GM19468 (cell line): ENCODE results near the gene CREBBP.

ENCODE experiments used
- ATAC-seq: cut with Tn5 transposase; IDR thresholded peaks from one replicate; pipeline ENCODE4 v1.9.1; 2021; ENCODE audit warnings: mild to moderate bottlenecking, moderate library complexity, moderate number of reproducible peaks; ENCODE audit not compliant: unreplicated experiment; ENCODE audit errors: extremely low read depth

The CREBBP gene

GRCh38 chr16:3829631-3830536, 50.6 kb downstream of the CREBBP start:
- ATAC-seq = no peak

- no peak for ATAC-seq
Observed at GRCh38 chr16:3825940-3826339, 54.6 kb downstream of the CREBBP start.

- no peak for ATAC-seq
Observed at GRCh38 chr16:3825103-3825502, 55.4 kb downstream of the CREBBP start.

GRCh38 chr16:3824121-3824795, 56.3 kb downstream of the CREBBP start:
- ATAC-seq = no peak

GRCh38 chr16:3823427-3823826, 57.1 kb downstream of the CREBBP start:
- no peak for ATAC-seq

- ATAC-seq = no peak
Observed at GRCh38 chr16:3822366-3823045, 58.0 kb downstream of the CREBBP start.

GRCh38 chr16:3821184-3821583, 59.3 kb downstream of the CREBBP start:
- ATAC-seq = no peak

- no peak for ATAC-seq
Observed at GRCh38 chr16:3819746-3820724, 60.5 kb downstream of the CREBBP start.

GRCh38 chr16:3819175-3819527, 61.4 kb downstream of the CREBBP start:
- no peak for ATAC-seq

- ATAC-seq = no peak
Observed at GRCh38 chr16:3816326-3816725, 64.2 kb downstream of the CREBBP start.

GRCh38 chr16:3814755-3815154, 65.8 kb downstream of the CREBBP start:
- no peak for ATAC-seq

GRCh38 chr16:3812469-3813172, 67.9 kb downstream of the CREBBP start:
- no peak for ATAC-seq

GRCh38 chr16:3810818-3811217, 69.7 kb downstream of the CREBBP start:
- ATAC-seq = no peak

- no peak for ATAC-seq
Observed at GRCh38 chr16:3810198-3810664, 70.3 kb downstream of the CREBBP start.

- ATAC-seq = no peak
Observed at GRCh38 chr16:3808308-3809063, 72.0 kb downstream of the CREBBP start.

- ATAC-seq = no peak
Observed at GRCh38 chr16:3807425-3808123, 72.9 kb downstream of the CREBBP start.

GRCh38 chr16:3804426-3805016, 76.0 kb downstream of the CREBBP start:
- no peak for ATAC-seq
